Activated CD4-positive, alpha-beta T cell treated with anti-CD3 and anti-CD28 coated beads, Interleukin-2, amount 50 U/mL, for 48 hours (primary cell): Measurements from ENCODE around the gene PACS2.
"Not testable (repeated sequence)": the region's sequence is repeated elsewhere in the genome, so short reads cannot be mapped to it uniquely, and the experiment has no call there.

Experiments used
- DNase-seq, 2 experiments: peaks; one replicate each; pipeline ENCODE4 v3.0.0-alpha.2; 2020

Gene PACS2

GRCh38 chr14:105314287-105315200 lies at the start of gene PACS2:
PACS2 (plus strand) TSS chr14:105314748; CDS start chr14:105314919, 171 bp downstream.
- DNase-seq = peak; percentile 65 to 68

GRCh38 chr14:105267820-105268548 lies 46.6 kb upstream of the PACS2 start:
- no peak for DNase-seq

- no peak for DNase-seq
These were observed 45.7 kb upstream of the PACS2 start for GRCh38 chr14:105268736-105269354.

GRCh38 chr14:105269405-105269804 lies 45.1 kb upstream of the PACS2 start:
- no peak for DNase-seq

GRCh38 chr14:105271224-105271890 lies 43.2 kb upstream of the PACS2 start:
- no peak for DNase-seq

- DNase-seq = no peak
These were observed 41.9 kb upstream of the PACS2 start for GRCh38 chr14:105272623-105273022.

DNA sequence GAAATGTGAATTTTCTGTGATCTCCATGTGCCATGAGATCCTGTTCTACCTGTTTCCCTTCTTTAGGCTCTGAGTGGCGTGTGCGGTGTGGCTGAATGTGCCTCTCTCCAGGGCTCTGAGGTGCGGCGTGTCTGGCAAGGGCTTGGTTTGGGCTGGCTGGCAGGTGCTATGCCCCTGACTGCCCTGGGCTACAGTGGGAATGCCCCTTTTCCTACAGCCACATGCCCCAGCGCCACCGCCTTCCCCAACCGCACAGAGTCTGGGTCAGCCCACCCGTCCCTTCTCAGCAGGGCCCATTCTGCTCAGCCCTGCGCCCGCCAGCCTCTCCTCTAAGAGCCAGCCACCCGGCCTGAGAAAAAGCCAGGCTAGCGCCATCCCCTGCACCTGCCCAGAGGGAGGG lies 41.5 kb upstream of the PACS2 start:
- DNase-seq = no peak

DNA sequence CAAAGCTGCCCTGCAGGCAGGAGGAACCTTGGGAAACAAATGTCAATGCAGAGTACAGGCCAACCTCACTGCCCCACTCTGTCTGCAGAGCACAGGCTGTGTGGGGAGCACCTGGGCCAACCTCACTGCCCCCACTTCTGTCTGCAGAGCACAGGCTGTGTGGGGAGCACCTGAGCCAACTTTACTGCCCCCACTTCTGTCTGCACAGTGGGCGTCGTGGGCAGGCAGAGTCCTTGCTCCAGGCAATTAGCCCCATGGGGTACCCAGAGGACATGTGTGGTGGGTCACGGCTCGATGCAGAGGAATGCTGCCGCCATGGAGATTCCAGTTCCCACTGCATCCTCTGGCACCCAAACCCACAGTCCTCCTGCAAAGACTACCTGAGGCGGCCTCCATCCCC lies 39.9 kb upstream of the PACS2 start:
- no peak for DNase-seq

DNA sequence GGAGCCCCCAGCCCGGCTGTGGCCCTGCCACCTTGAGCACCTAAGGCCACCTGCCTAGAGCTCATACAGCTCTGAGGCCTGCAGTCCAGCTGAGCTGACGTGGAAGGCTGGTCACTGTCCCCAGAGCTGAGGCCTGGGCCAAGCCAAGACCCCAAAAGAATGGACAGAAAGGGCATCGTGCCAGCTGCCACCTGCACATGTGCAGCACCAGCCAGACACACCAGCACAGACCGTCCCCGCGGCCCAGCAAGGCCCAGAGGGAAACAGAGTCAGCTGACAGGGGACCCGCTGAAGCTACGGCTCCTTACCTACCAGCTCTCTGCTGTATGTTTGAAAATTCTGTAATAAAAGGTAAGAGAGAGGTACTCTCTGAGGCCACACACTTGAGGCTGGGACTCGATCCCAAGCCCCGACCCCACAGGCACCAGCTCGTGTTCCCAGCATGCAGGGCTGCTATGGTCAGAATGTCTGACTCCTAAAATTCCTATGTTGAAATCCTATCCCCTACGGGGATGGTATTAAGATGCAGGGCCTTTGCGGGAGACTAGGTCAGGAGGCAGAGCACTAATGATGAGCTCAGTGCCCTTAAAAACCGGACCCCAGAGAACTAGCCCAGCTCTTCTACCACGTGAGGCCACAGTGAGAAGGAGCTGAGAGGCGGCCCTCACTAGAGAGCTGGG lies 39.1 kb upstream of the PACS2 start:
- no peak for DNase-seq

GRCh38 chr14:105277448-105277847 lies 37.1 kb upstream of the PACS2 start:
- not testable (repeated sequence) for DNase-seq

DNA sequence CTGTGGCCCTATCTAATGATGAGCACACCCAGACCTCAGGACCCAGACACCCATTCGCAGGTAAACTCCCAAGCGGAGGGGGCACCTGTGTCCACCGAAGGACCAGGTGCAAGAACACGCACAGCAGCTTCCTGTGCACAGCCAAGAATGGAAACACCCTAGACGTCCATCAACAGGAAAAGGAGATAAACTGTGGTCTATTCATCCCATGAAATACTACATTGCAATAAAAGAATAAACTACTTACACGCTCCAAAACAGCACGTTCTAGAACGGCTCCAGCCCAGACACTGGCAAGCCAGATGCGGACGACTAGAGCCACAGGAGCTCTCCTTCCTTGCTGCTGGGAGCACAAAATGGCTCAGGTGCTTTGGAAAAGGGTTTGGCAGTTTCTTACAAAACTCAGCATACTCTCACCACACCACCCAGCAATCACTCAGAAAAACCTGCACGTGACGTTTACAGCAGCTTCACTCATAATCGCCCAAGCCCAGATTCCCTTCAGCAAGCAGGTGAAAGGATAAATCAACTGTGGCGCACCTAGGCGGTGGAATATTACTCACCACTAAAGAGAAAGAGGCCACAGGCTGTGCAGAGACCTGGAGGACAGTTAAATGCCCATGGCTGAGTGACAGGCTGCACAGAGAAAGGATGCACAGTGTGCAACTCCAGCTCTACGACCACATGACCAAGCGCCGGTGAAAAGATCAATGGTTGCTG lies 34.7 kb upstream of the PACS2 start:
- DNase-seq = no peak

DNA sequence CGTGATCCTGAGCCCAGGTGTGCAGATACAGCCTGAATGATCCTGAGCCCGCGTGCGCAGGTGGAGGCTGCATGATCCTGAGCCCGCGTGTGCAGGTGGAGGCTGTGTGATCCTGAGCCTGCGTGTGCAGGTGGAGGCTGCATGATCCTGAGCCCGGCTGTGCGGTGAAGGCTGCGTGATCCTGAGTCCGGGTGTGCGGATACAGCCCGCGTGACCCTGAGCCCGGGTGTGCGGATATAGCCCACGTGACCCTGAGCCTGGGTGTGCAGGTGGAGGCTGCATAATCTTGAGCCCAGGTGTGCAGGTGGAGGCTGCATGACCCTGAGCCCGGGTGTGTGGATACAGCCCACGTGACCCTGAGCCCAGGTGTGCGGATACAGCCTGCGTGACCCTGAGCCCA lies 34.0 kb upstream of the PACS2 start:
- DNase-seq = no peak

GRCh38 chr14:105281371-105282097 lies 33.0 kb upstream of the PACS2 start:
- DNase-seq = no peak

- no peak for DNase-seq
These were observed 32.3 kb upstream of the PACS2 start for GRCh38 chr14:105282098-105282725.

DNA sequence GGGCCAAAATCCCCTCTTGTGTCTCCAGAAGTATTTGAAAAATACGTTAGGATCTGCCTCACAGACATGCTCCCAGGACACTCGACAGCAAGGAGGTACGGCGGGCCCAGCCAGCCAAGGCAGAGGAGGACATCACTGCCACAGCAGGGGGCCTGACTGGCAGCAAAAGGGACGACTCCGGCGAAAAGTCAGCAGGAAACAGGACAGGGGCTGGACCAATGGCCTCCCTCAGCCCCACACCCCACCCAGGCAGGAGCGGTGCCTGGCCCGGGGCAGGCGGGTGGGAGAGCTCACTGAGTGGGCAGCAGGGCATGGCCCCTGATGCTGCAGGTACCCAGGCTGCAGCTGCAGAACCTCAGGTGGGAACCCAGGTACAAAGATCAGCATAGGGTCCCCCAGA lies 31.5 kb upstream of the PACS2 start:
- DNase-seq = no peak

DNA sequence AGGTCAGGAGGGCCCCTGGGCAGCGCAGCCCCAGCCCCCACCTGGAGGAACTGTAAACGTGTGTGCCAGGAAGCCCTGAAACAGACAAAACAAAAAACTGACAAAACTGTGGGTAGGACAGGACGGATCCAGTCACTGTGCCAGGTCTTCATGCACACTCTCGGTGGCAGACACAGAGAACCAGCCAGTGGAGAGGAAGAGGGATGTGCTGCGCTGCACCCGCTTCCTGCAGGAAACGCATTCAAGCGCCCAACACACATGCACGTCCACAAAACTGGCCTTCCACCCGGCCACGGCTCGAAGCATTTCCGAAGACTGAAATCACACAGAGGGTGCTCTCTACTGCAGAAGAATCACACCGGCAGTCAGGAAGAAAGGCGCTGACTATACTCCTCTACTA lies 30.6 kb upstream of the PACS2 start:
- no peak for DNase-seq

GRCh38 chr14:105285174-105285573 lies 29.4 kb upstream of the PACS2 start:
- DNase-seq = no peak

DNA sequence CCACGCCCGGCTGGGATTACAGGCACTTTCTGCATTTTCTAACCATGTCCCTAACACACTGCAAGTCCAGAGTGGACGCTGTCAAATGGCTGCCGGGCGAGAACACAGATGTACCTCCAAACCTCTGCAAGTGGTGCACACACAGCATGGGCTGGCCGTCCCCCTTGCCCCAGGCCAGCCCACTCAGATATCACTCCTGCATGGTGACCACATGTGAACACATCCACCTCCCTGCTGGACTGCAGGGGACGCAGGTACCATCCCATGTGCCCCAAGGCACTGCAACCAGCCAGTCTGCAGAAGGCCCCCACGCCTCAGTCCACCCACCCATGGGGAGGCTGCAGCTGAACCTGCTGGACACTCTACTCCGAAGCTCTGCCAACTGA lies 27.8 kb upstream of the PACS2 start:
- DNase-seq = no peak

DNA sequence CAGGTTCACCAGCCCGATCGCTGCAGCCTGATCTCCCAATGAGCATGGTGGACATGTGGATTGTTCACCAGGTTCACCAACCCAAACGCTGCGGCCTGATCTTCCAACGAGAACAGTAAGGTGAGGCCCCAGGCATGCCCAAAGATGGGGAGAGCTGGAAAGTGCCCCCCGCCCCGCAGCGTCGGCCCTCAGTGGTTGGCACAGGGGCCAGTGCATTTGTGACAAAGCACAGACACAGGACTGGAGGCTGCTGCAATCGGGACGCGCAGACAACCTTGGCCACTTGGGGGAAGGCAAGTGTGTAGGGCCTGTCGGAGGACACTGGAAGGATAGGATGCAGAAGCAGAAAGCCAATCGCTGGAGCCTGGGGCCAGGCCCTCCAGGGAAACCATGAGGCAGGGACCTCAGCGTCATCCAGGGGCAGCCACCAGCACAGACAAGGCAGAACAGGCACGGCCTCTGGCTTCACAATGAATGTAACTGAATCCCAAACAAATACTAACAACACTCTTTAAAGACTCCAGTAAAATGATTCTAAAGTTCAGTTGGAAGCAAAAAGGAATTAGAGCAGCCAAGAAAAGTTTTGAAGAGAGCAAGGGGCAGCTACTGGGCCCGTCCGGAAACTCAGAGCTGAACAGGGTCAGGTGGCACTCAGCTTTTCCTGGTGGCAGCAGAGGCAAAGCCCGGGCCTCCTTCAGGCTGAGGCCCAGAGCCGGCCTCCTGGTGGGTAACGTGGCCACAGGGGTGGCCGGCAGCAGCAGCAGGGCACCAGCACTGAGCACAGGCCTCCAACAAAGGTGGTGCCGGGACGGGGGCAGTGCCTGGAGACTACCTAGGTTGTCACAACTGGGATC lies 27.1 kb upstream of the PACS2 start:
- DNase-seq = no peak

GRCh38 chr14:105288936-105289335 lies 25.6 kb upstream of the PACS2 start:
- DNase-seq = not testable (repeated sequence)
